CD4-positive, alpha-beta T cell treated with Interleukin-10 for 1 hour (primary cell): ENCODE data around the gene P3R3URF.
A peak's percentile ranks its signal among the peaks of the same experiment; 100 is the strongest.

Experiments used
- DNase-seq: peaks from one replicate; pipeline ENCODE4 v3.0.0-alpha.2; 2020

P3R3URF gene

DNA sequence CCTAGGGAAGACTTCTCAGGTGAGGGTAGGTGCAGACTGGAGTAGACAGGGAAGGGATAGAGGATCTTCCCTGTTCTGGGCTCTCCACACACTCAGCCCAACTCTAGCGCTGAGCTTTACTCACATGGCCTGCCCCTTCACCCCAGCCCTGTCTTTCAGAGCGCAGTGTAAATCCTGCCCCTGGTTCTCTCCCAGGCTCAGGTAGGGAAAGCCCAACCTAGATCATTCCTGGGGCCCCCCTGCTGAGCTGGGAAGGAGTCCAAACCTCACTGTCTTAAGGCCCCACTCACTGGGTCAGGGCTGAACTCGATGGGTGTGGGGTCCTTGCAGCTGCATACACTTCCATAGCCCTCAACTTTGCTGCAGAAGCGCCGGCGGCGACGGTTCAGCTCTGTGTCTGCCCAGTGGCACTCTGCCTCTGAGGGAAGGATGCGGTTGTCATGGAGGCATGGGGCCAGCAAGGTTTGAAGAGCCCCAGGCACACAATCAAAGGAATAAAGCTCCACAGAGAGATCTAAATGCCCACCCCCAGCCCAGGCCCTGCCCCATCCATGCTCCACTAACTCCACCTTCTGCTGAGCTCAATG lies 17.8 kb upstream of the P3R3URF start:
- no peak for DNase-seq

DNA sequence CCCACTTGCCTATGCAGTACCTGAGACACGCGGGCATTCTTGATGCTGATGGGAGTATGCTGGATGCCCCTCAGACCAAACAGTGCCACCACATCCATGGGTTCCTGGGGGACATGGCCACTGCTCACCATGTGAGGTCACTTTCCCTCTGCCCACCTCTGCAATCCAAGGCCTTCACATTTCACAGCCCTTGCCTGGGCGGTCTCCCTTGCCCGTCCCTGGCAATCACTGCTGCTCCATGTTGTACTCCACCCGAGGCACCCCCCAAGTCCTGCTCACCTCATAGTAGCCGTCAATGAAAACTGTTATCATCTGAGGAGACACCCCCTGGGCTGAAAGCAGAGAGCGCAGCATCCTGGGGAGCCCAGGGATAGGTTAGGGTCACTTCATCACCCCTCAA lies 17.0 kb upstream of the P3R3URF start:
- DNase-seq, result no peak

DNA sequence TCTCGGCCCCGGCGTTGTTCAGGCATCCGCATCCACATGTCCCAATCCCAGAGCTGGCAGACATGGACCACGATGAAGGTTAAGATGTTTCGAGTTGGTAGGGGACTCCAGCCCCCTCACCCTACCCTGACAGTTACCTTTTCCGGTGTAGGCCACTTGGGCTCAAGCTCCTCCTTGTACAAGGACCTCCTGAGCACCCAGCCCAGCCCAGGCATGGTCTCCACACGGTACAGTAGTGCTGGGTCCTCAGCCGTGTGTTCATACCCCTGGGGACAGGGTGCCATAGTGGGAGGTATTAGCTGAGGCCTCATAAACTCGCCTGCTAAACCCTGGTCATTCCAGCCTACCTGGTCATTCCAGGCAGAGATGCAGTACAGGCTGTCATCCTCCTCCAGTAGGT lies 15.9 kb upstream of the P3R3URF start:
- DNase-seq, result no peak

DNA sequence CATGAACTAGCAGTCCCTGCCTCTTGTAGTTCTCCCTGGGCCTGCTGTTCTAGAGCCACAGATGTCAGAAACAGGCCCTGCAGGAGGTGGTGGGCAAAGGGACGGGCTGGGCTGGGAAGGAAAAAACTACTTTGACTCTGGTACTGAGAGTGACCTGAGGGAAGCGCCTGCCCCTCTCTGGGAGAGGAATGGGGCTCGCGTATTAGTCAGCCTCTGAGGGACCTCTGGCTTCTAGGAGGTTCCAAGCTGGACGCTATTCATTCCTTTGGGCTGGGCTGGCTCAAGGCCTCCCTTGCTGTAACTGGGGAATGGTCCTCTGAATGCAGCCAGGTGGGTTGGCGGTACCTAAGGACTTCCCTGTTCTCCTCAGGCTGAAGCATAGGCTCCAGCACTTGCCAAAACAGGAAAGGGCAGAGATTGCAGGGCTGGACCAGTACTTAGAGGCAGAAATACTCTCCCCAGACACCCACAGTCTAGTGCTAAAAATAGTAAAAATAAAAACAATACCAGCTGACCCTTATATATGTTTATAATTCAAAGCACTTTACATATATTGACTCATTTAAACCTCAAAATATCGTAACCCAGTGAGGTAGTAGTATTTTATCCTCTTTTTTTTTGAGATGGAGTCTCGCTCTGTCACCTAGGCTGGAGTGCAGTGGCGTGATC lies 14.9 kb upstream of the P3R3URF start:
- DNase-seq, result no peak

DNA sequence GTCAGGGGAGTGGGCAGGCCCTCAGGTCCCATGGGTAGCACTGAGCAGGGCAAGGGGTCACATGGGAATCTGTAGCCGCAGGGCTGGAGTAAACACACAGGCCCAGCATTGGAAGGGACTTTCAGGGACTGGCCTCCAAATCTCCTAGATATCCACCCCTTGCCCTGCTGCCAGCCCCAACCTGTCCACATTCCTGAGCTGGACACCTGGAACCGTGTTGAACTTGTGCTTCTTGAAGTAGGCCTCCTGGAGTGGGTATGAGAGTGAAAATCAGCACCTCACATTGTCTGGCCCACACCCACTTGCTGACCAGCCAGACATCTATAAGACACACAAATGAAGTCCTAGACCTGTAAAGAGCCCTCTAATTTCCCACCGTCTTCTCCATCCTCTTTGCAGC lies 14.3 kb upstream of the P3R3URF start:
- DNase-seq, result no peak

DNA sequence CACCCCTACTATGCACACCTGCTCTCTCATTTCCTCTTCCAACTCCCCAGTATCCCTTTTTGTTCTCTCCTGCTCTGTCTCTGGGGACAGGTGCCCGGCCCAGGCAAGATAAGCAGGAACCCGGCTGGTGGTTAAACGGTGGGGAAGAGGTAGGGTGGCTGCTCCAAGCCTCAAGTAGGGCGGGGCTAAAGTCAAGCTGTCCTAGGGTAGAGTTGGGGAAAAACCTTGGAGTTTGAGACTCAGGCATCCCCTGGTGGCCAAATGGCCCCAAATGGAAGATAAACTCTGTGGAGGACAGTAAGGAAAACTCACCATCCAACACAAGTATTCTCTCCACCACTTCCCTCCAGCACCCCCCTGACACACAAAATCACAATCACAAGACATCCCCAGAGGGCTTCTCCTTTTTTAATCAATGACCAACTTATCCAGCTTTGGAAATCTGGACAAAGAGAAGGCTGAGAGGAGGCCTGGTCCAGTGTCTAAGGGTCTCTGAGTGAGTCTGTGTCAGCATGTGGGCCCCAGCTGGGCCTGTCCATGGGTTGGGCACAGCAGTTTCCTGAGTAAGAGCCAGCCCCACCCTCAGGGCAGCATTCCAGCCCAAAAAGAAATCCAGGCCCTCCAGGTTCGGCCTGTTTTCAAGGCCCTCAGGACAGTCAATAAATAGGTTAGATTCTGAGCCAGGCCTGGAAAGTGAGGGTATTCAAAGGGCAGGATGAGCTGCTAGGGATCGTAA lies 12.2 kb upstream of the P3R3URF start:
- DNase-seq, result no peak

DNA sequence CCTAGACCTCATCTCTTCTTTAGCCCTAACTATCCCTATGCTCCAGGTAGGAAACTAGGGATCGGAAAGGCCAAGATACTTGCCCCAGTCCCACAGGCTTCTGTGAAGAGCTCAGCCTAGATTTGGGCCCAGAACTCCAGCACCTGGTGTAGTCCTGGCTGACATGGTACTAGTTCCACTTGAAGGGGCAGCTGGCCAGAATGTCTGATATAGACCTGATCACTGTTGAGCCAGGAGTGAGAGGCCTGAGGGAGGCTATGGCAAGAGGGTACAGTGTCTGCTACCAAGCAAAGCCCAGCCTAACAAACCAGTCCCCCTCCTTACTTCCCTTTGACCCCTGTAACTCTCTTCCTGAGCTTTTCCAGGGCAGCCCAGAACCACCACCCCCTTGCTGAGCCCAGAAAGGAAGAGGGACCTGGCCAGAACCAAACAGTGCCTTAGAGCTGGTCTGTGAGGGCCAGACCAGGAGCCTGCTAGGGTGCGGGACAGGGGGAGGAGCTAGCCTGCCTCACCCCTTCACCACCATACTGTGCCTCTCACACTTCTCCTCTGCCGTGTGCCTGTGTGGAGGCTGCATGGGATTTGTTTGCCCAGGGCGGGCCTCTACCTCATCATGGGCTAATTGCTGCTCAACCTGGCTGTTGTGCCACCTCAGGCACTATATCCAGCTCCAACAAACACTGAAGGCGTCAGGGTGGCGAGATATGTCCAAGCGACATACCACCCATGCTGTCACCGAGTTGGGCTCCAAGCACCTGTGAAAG lies 11.0 kb upstream of the P3R3URF start:
- DNase-seq, result no peak

DNA sequence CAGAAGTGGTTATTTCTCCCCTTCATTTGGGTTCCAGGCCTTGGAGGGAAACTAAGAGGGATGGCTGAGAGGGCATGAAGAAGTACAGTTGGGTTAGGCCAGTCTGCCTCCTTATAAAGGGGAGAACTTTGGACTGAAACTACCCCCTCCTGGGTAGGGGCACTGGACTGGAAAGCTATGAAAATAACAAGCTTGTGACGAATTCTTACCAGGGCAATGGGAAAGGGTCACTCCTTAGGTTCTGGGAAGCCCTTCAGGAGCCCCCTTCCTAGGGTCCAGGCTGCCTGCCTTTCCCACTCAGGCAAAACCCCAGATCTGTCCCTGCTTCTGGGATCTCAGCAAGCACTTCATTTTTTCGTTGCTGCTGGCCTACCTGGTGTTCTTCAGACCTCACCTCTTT lies 9.8 kb upstream of the P3R3URF start:
- DNase-seq, result no peak

DNA sequence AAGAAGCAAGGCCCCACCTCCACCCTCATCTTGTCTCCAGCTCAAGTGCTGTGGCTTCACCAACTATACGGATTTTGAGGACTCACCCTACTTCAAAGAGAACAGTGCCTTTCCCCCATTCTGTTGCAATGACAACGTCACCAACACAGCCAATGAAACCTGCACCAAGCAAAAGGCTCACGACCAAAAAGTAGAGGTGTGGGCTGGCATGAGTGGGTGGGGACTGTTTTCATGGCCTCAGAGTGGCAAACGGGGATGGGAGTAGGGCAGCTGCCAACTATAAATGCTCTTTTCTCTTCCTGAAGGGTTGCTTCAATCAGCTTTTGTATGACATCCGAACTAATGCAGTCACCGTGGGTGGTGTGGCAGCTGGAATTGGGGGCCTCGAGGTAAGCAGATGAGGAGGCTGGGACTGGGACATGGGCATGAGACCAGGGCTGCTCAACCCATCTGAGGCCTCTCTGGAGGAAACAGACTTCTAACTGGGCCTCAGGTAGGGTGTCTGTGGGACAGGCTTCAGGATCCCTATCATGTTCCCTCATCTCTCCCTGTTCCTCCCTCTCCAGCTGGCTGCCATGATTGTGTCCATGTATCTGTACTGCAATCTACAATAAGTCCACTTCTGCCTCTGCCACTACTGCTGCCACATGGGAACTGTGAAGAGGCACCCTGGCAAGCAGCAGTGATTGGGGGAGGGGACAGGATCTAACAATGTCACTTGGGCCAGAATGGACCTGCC lies 8.8 kb upstream of the P3R3URF start:
- no peak for DNase-seq

DNA sequence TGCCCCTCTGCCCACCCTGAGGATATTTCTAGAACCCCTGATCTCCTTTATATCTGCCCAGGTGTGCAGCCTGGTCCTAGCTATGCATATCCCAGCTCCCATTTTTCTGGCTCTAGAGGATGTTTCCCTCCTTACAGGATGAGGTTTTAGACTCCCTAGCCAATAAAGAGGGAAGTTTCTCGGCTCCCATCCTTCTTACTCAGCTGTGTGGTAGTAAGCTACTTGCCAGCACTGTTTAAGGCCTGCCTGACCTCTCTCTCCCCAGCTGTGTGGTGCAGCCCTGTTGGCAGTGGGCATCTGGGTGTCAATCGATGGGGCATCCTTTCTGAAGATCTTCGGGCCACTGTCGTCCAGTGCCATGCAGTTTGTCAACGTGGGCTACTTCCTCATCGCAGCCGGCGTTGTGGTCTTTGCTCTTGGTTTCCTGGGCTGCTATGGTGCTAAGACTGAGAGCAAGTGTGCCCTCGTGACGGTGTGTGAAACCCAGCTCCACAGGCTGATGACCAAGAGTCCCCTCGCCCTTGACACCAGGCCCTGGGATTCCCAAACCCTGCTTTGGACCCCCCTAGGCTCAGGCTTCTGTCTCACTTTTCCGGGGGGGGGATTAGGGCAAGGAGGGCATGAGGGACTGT lies 7.8 kb upstream of the P3R3URF start:
- DNase-seq, result no peak

DNA sequence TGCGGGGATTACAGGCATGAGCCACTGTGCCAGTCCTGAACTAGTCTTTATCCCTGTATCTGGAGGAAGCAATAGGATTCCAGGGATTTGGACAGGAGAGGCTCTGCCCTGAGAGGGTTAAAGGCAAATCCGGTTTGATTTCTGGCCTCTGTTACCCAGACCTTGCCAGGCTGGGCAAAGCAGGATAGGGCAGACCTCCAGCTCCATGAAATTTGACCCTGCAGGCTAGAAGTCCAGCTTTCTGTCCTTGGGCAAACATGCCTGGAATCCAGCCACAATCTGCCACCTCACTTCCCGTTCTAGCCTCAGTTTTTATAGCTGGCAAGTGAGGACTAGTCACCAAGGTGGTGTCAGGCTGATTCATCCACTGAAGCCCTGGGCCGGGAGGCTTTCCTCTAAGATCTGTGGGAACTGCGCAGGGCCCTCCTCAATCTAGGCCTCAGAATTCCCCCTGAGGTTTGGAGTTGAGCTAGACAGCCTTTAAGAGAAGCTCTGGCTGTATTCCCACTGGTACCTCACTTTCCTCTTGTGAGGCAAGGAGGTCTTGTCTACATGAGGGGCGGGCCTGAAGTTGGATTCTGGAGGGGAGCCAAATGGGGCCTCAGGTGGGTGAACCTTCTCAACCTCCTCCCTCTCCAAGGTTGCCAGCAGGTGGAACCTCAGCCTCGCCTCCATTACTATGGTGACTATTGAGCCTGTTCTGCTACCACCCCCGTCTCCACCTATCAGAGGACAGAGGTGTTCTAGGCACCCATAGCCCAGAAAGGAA lies 7.0 kb upstream of the P3R3URF start:
- DNase-seq, result no peak

DNA sequence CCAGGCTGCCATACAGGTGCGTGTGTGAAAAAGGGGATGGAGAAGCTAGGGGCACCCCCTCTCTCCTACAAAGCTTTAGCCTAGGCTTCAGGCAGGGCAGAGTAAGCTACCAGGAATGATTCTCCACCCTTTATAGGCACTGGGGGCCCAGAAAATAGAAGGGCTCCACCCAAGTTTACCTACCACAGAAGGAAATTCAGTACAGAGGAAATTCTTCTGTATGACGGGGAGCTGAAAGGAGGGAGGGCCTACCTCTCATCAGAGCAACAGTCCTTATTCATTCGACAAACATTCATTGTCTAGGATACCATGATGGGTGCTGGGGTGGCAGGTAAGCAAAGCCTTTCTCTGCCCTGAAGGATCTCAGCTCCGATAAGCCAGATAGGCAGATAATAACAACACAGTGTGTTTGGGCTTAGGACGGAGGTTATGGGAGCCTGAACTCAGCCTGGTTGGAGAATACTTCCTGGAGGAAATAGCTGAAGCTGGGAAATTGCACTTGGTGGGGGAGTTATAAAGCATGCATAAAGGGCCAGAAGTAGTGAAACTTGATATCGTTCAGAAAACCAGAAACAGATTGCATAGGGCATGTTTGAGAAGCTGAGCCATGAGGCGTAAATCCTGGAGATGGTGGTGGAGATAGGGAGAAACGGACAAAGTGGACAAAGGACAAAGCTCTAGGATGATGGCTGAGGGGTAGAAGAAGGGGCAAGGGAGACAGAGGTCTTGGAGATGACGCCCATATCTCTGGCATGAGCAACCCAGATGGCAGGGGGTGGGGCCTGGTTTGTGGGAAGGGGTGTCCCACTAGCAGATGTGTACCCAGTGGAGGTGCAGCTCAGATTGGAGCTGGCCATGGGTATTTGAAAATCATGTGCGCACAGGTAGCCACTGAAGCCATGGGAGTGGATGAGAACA lies 5.3 kb upstream of the P3R3URF start:
- DNase-seq, result no peak

DNA sequence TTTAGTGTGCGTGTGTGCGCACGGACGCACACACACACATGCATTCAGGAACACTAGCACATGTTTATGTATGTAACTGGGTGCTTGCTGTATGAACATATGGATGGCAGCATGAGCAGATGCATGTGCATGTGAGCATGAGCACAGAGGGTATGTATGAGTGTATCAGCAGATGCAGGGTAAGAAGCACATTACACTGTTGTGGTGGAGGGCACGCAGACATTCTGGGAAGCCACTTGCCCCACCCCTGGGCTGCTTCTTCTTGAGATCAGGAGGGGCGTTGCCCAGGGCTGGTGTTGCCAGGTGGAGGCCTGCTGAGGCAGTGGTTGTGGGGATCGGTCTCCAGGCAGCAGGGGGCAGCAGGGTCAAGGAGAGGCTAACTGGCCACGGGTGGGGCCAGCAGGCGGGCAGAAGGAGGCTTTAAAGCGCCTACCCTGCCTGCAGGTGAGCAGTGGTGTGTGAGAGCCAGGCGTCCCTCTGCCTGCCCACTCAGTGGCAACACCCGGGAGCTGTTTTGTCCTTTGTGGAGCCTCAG lies 3.9 kb upstream of the P3R3URF start:
- DNase-seq, result no peak

DNA sequence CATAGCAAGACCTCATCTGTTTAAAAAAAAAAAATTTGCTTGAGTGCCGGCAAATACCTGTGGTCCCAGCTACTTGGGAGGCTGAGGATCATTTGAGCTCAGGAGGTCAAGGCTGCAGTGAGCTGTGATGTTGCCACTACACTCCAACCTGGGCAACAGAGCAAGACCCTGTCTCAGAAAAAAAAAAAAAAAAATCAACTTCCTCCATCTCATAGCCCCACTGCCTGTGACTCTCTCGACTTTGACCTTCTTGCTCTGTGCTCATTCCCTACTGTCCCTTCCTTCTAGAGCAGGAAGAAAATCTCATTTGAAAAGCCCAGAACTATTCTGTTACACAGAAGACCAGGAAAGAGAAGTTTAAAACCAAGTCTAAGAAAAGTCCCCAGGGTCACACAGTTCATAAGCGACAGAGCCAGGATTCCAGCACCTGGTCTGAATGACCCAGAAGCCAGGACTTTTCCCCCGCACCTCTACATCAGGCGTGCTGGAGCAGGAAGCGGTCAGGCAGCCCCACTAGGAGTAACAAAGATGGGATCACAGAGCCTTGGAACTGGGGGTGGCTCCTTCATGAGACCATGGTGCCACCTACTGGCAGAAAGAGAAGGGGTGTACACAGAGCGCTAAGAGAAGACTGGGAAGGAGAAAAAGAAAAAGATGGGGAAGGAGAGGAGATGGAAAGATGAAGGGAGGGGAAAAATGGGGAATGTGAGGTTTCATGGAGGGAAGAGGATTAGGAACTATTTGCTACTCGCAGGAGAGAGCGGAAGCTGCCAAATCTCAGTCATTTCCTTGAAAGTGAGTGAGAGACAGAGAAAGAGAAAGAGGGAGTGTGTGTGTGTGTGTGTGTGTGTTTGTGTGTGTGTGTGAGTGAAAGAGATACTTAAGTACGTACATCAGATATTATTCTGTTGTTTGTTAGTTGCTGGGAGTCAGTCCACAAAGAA lies 3.1 kb upstream of the P3R3URF start:
- DNase-seq, result peak; percentile 75

DNA sequence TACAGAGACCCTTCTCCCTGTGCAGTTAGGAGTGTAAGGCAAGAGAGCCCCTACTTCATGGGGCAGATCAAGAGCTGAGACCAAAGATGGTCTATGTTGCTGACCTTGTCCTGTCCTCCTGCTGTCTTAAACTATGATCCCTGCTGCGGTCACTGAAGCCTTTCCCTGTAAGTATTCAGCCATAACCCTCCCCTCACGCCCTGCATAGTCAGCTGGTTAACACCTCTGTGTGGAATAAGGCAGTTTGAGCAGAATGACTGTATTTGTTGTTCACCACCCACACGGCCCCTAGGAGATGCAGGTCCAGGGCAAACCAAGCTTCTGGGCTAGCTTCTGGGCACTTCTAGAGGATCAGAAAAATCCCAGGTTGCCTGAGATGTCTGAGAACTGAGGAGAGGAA lies 1.0 kb downstream of the P3R3URF start:
- no peak for DNase-seq

DNA sequence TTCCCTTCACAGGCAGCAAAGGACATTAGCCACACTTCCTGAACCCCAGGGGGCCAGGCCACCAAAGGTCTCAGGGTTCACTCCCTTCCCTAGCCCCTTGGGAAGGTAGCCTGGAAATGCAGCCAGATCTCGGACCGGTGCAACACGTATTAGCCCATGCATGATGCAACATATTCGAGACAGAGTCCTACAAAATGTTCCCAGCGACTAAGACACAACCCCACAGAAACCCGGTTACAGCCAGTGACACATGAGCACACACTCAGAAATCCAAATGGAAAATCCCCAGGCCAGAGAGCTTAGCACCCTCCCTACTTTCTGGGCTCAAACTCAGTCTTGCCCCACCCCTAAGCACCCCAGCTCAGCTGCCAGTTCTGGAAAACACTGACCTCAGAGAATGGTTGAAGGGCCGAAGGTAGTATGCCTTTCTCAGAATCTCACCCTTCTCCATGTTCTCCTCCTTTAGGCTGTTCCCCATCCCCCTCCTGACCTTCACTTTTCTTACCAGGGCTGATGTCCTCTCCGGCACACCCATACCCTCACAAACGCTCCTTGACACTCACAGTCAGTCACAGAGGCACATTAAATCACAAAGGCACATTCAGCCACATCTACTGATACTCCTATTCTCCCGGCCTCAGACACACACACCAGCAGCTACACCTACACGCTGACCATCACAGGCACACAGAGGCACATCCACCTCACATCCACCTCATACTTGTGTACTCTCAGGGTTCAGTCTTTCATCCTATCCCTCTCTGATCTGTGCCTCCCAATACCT lies 1.6 kb downstream of the P3R3URF start, which contains the start of gene TSPAN1:
Gene TSPAN1, plus strand, starts transcription at position 640 of the 784 bp plus-strand sequence. CDS start 6,021 bp downstream, outside the sequence.
- DNase-seq, result no peak

DNA sequence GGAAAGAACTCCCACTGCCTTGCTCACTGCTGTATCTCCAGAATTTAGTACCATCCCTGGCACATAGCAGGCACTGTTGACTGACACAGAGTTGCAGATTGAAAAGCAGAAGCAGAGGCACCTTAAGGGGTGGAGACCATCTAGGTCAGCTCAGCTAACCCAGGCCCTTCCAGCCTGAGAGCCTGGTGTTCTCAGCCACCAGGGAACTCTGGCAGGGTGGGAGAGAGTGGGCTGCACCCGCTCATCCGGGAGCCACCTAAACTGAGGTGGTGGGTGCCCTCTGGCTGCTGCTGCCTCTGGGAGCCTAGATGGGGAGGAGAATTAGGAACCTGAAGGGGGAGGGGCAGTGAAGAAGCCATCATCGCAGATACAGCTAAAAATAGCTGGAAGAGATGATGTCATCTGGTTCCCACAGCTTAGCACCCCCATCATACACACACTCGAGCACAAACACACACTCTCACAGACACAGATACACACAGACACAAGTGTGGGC lies 2.9 kb downstream of the P3R3URF start:
- no peak for DNase-seq

DNA sequence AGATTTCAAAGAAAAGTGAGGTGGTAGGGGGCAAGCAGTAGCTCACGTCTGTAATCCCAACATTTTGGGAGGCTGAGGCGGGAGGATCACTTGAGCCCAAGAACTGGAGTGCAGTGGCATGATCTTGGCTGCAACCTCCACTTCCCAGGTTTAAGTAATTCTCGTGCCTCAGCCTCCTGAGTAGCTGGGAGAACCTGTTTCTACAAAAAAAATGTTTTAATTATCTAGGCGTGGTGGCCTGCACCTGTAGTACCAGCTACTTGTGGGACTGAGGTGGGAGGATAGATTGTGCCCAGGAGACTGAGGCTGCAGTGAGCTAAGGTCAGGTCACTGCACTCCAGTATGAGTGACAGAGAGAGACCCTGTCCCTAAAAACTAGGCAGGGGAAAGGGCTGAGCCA lies 4.0 kb downstream of the P3R3URF start:
- DNase-seq, result no peak
